Stimulated activated CD8-positive, alpha-beta memory T cell treated with anti-CD3 and anti-CD28 coated beads, Interleukin-15, amount 100 ng/mL, for 4 hours (primary cell): ENCODE data around the gene PGK2.

Experiments
- DNase-seq, 2 donors: peaks; one replicate each; pipeline ENCODE4 v3.0.0-alpha.2; 2020; ENCODE audit warnings: low read depth in 2 of 2

Gene PGK2

GRCh38 chr6:49736017-49736508, 51.0 kb downstream of the PGK2 start:
- no peak for DNase-seq
